ENCODE results near the gene ZXDC. TPM values are rescaled to one million over a fixed set of nuclear protein-coding genes. Genes with fewer than 3 reads are reported as not detected.

ZXDC gene
- total RNA-seq (70.9 and 75.9 TPM in 2 replicates), polyA plus RNA-seq (38.9 and 52.3 TPM in 2 replicates), polyA minus RNA-seq (77.2 and 106 TPM in 2 replicates)
- 26.0 TPM for total RNA-seq (2013)

- ChIA-PET POLR2A (no interaction called here), CTCF (no interaction called here)
- Histone ChIP-seq H3K9ac (ENCODE audit: low read length) (peak within 1 kb of the TSS; percentile 78), H3K4me2 (replicated peaks; ENCODE audit: low read depth, low read length, poor library complexity, severe bottlenecking) (peak within 1 kb of the TSS; percentile 96), H3K27me3 (replicated peaks in 1 of 4; ENCODE audit: control extremely low read depth in 1 of 4, control insufficient read depth in 3 of 4, insufficient read depth in 4 of 4, low read length in 3 of 4) (no peaks in the 10 kb centered on the region), H3K9me3 (ENCODE audit: control extremely low read depth in 1 of 3, control insufficient read depth in 2 of 3, insufficient read depth in 1 of 3, low read length in 2 of 3) (peaks cover 0 to 7% (median 0%) of the 10 kb centered on the region in 3 donors), H3K4me3 (ENCODE audit: control extremely low read depth in 1 of 5, extremely low read depth in 1 of 5, insufficient read depth in 1 of 5, low read depth in 2 of 5, low read length in 4 of 5) (peak within 1 kb of the TSS; percentile 51 to 84 (median 65)), H2AFZ (ENCODE audit: insufficient read depth, low read depth, low read length, poor library complexity, severe bottlenecking) (peak within 1 kb of the TSS; percentile 95), H3K79me2 (ENCODE audit: control insufficient read depth, insufficient read depth, low read length) (peaks cover 40% of the 10 kb centered on the region), H4K20me1 (ENCODE audit: control insufficient read depth, insufficient read depth, low read length, poor library complexity, severe bottlenecking) (peaks cover 32% of the 10 kb centered on the region), H3K4me1 (ENCODE audit: control insufficient read depth in 2 of 2, insufficient read depth in 2 of 2, low read length in 2 of 2) (peaks cover 35 to 39% of the 10 kb centered on the region in 2 donors), H3K27ac (ENCODE audit: low read length in 2 of 2) (peak within 1 kb of the TSS; percentile 61 to 73), H3K36me3 (replicated peaks in 1 of 2; ENCODE audit: control extremely low read depth in 1 of 2, control insufficient read depth in 1 of 2, extremely low read depth in 1 of 2, insufficient read depth in 2 of 2, low read length in 1 of 2) (peaks cover 4 to 26% of the 10 kb centered on the region in 2 experiments)
- TF ChIP-seq EZH2 (IDR thresholded peaks at IDR 0.05; ENCODE audit: borderline replicate concordance, insufficient read depth, low read depth, low read length, poor library complexity, severe bottlenecking): no peak
- peak; percentile 29 for TF ChIP-seq CTCF (IDR thresholded peaks at IDR 0.05)
- DNase-seq (peak; percentile 96), ATAC-seq (ENCODE audit: low read depth) (peak; percentile 84)
- WGBS (ENCODE audit: insufficient coverage): under 1% methylated on average over 112 of the region's 112 CpGs
- H3K4me3 Mint-ChIP-seq: peak within 1 kb of the TSS; percentile 89
- intact Hi-C loops (cut with micrococcal nuclease): loop anchor here (2.0 to 10.0 kb wide), 5 partner anchors 393 to 1577 kb away; partner anchors contain the start of genes MCM2, OSBPL11, SEC61A1 and SLC41A3
- no peaks in the 10 kb centered on the region for H3K9me3 Mint-ChIP-seq (ENCODE audit: insufficient read depth)
- H3K27ac Mint-ChIP-seq: peak within 1 kb of the TSS; percentile 91
- no peaks in the 10 kb centered on the region for H3K27me3 Mint-ChIP-seq
- H3K4me1 Mint-ChIP-seq: peaks cover 40% of the 10 kb centered on the region
Observed at GRCh38 chr3:126475413-126476114, at the start of gene ZXDC. Gene ZXDC, minus strand, starts transcription at chr3:126475891. Its CDS starts 26 bp downstream, at chr3:126475865.
